SK-MEL-5 (cell line): ENCODE data around the gene NUB1. TPM values are rescaled to one million over a fixed set of nuclear protein-coding genes. Genes with fewer than 3 reads are reported as not detected.

Experiments
- DNase-seq: peaks from one replicate; pipeline ENCODE4 v3.0.0-alpha.2; 2016; ENCODE audit warnings: low read depth, low spot score
- in situ Hi-C: cut with HindIII; loops from 2 replicates; pipeline ENCODE4 v1.10.0; 2016; ENCODE audit warnings: low sequenced_read_pairs, high pct_unique_total_duplicates, low pct_unique_long_range_greater_than_20kb
- total RNA-seq: library from RNA; depleted of rRNA; stranded (reverse); fragments of >200 nt; shearing (Covaris generic); gene quantifications from 2 replicates; pipeline ENCODE4 v1.2.3, GENCODE V29; 2014

Gene NUB1
- total RNA-seq, 1 experiment from 2014 or later: 80.6 TPM

- no peak for DNase-seq
- in situ Hi-C loops: no loop called here
Observed at GRCh38 chr7:151380199-151381097, 38.8 kb downstream of the NUB1 start.

GRCh38 chr7:151381098-151381347 lies 39.4 kb downstream of the NUB1 start:
- in situ Hi-C loops: no loop called here
- no peak for DNase-seq

- no peak for DNase-seq
- in situ Hi-C loops: no loop called here
Observed at GRCh38 chr7:151381348-151382078, 39.9 kb downstream of the NUB1 start.

- DNase-seq: no peak
- in situ Hi-C loops: no loop called here
Observed at GRCh38 chr7:151382079-151382885, 40.7 kb downstream of the NUB1 start.

GRCh38 chr7:151383638-151384351 lies 42.2 kb downstream of the NUB1 start:
- DNase-seq: no peak
- in situ Hi-C loops: no loop called here

- DNase-seq: no peak
- in situ Hi-C loops: no loop called here
Observed at GRCh38 chr7:151384352-151384697, 42.7 kb downstream of the NUB1 start.

GRCh38 chr7:151384776-151385625 lies 43.4 kb downstream of the NUB1 start:
- DNase-seq: no peak
- in situ Hi-C loops: no loop called here

- DNase-seq: no peak
- in situ Hi-C loops: no loop called here
Observed at GRCh38 chr7:151385626-151386300, 44.2 kb downstream of the NUB1 start.

- no peak for DNase-seq
- in situ Hi-C loops: no loop called here
Observed at GRCh38 chr7:151386301-151387160, 44.9 kb downstream of the NUB1 start.

- no peak for DNase-seq
- in situ Hi-C loops: no loop called here
Observed at GRCh38 chr7:151387161-151388006, 45.8 kb downstream of the NUB1 start.

- DNase-seq: no peak
- in situ Hi-C loops: no loop called here
Observed at GRCh38 chr7:151388007-151388297, 46.3 kb downstream of the NUB1 start.

- in situ Hi-C loops: no loop called here
Observed at GRCh38 chr7:151388430-151388829, 46.8 kb downstream of the NUB1 start.

GRCh38 chr7:151389096-151389767 lies 47.6 kb downstream of the NUB1 start:
- no peak for DNase-seq
- in situ Hi-C loops: no loop called here

More at GRCh38 chr7:151388430-151388829, 46.8 kb downstream of the NUB1 start:
- no peak for DNase-seq

- in situ Hi-C loops: no loop called here
- no peak for DNase-seq
Observed at GRCh38 chr7:151389768-151390597, 48.4 kb downstream of the NUB1 start.
